GM18502 (cell line): ENCODE measurements around the gene KLF1.

Experiments used
- ATAC-seq: cut with Tn5 transposase; IDR thresholded peaks from one replicate; pipeline ENCODE4 v1.9.1; 2021; ENCODE audit warnings: mild to moderate bottlenecking; ENCODE audit not compliant: unreplicated experiment, poor library complexity

The KLF1 gene

DNA sequence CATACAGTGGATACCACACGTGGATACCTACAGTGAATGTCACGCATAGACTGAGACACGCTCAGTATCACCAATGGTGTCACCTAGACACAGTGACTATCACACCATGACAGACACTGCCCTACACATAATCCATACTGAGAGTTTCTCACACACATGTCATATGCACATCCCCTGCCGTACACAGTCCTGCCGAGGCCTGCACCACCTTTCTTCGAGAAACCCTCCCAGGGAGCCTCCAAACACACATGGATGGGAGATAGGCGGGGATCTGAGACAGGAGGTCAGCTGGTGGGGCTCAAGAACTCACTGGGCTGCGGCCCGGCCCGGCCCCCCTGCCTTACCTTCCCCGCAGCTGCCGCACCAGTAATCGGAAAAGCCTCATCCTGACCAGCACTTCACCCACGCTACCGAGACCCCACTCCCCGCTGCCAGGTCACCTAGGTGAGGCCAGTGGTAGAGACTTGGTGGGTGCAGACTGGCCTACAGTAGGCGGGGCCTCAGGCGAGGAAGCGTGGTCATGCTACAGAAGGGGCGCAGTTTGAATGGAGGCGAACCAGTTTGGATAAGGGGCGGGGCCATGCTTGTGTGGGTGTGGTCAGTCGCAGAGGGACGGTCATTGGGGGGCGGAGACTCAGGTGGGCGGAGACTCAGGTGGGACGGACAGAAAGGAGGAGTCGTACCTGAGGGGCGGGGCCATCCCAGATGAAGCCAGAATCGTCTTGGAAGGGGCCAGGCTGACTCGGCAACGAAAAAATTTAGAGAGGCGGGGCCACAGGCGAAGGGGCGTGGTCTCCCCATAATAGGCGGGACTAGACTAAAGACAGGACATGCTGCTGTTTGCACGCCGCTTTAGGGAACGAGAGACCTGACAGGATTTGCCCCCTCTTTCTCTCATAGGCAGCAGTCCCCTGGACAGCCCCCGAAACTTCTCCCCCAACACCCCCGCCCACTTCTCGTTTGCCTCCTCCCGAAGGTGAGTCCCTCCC, 46.6 kb downstream of the KLF1 start:
- ATAC-seq = no peak

DNA sequence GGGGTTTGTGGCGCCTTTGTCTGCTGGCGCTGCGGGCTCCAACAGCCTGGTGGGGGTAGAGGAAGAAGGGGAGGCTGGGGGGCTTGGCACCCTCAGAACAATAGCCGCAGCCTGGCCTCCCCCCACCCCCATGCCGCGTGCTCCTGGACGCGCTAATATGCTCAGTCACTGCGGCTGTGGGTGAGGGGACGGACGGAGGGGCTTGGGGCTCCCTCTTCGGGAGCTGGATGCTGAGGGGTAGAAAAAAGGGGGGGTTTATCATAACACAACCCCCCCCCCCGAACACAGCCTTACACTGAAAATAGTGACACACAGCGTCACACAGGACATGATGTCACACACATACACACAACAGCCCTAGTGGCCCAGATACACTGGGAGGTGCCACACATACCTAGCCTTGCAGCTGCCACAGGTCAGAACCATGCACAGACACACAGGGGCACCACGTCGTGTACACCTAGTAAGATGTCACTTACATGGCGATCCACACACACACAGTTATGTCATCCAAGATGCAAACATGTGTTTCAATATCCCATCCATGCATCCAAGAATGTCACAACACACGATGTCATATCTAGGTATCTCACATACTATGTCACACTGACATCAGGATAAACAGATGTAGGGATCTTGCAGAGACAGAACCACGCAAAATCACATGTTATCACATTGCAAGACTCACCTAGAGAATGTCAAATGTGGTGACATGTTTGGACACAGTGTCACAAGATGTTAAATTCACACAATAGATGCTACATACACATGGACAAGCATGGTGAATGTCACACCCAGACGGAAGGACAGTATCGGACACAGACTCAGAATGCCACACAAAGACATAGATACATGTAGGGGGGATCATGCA, 47.9 kb downstream of the KLF1 start:
- no peak for ATAC-seq

DNA sequence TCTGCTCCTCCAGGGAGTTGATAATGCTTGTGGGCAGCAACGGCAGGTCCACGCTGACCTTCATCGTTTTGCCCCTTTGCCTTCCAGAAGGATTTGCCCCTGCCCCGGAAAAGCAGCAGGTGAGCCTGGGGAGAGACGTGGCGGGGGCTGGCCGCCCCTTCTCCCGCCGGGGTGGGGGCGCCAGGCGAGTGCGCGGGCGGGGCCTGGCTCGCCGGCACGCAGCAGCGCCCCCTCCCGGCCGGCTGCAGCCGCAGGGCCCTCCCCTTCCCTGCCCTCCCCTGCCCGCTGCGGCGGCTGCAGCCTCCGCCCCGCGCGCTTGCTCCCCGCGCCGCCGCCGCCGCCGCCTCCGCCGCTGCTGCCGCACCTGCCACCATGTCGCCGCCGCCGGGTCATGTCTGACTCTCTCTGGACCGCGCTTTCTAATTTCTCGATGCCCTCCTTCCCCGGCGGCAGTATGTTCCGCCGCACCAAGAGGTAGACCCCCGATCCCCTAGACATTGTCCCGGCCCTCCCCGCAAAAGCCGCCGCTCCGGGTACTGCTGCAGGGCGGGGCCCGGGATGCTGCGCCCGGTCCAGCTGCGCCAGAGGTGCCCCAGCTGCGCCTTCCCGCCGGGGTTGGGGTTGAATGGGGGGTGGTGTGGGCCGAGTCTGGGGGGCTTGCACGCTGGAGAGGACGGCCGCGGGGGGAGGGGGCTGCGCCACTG, 48.7 kb downstream of the KLF1 start, which contains the start of gene MAST1:
Gene MAST1, plus strand, starts transcription at position 334 of the 704 bp plus-strand sequence. Its CDS starts 58 bp downstream, at position 392.
- no peak for ATAC-seq

DNA sequence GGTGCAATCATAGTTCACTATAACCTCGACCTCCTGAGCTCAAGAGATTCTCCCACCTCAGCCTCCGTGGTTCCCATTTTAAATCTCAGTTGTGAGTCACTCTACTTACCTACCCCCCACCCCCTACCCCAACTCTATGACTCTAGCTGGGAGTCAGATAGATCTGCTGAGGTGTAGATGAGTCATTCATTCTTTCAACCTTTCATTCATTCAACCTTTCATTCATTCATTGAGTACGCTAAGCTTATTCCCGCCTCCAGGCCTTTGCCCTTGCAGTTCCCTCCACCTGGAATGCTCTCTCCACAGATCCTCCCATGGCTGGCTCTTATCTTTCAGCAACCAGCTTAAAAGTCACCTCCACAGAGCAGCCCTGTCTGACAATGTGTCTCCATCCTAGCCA, 49.8 kb downstream of the KLF1 start:
- no peak for ATAC-seq

DNA sequence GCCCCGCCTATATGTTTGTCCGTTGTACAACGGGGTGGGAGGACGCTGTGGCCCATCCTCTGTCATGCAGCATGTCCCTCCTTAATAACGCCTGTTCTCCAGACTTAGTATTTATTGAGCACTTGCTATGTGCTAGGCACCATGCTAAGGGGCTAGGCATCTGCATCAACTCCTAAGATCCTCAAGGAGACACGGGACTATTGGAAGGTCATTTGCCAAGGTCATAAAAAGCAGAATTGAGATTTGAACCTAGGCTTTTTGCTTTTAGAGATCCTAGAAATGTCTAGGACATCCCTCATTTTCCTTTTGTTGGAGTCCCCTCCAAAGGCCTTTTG, 50.5 kb downstream of the KLF1 start:
- ATAC-seq = no peak

DNA sequence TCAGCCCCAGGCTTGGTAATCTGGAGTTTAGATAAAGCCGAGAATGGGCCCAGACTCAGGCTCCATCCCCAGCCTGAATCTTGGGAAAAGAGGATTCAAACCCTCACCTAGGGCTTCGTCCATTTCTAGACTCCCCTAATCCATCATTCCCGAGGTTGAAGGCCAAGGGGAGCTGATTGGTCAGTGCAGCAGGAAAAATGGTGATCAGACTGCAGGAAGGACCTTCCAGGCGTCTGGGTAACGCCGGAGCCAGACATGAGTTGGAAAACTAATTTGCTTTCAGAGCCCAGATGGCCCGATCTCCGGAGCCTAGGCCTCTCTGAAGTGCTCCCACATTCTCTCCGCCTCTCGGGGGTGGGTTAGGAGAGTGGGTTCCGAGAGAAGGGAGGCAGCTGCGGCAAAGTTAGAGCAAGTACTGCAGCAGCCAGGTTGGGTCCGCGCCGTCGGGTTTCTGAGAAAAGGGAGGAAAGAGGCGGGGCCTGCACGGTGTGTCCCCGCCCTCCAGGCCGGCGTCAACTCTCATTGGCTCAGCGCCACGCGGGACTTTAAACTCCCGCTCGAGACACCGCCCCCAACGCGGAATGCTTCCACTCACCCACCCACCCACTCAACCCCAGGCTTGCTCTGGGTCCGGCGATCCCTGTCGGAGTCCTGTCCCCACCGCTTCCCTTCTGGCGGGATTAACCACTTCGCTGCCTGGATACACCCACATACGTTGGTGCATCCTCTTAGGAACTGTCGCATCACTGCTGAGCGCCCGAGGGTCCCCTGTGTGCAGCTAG, 51.8 kb downstream of the KLF1 start:
- ATAC-seq = no peak

DNA sequence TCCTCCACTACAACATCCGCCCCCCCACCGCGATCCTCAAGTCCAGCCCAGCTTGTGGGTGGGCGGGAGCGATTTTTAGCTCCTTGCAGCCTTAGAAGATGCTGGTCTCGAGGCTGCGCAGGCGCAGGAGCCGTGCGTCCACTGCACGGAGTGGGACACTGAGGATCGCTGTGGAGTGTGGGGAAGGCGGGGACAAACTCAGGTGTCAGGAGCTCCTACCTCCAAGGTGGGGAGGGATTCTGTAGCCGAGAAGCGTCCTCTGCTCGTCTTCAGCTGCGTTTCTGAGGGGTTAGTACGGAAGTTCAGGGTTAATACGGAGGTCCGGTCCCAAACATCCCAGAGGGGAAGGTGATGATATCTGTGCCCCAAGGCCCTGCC, 52.4 kb downstream of the KLF1 start, which contains the start of gene RTBDN:
Gene RTBDN, minus strand, starts transcription at position 14 of the 378 bp plus-strand sequence. CDS start 4,600 bp downstream, outside the sequence.
- no peak for ATAC-seq
